SK-N-SH (cell line): ENCODE measurements around the gene CDH4. TPM values are rescaled to one million over a fixed set of nuclear protein-coding genes. Genes with fewer than 3 reads are reported as not detected.

Source experiments
- CTCF ChIA-PET: fragments of 300-600, 350-600 bp; formaldehyde crosslinking; extraction: SDS; loops from one replicate; lab custom pipeline; 2021; lab: Yijun Ruan, JAX
- POLR2A ChIA-PET: fragments of 350-600 bp; sonication (Branson Sonifier 250); formaldehyde crosslinking; extraction: SDS; loops from one replicate; lab custom pipeline; 2020; ENCODE audit warnings: antibody characterized with exemption, inconsistent platforms; lab: Yijun Ruan, JAX
- DNase-seq: peaks from one replicate; pipeline ENCODE4 v3.0.0; 2012
- H2AFZ ChIP-seq: fragments of 200-600 bp; sonication (generic); 2 replicates; pipeline ENCODE4 v1.8.1; 2016; ENCODE audit warnings: antibody characterized with exemption, mild to moderate bottlenecking, low read depth
- H3F3A ChIP-seq: fragments of 200-600 bp; sonication (generic); replicated peaks from 2 replicates; pipeline ENCODE3; 2016; ENCODE audit warnings: antibody characterized with exemption, mild to moderate bottlenecking; ENCODE audit not compliant: insufficient read depth
- H3K27ac ChIP-seq, 2 experiments: fragments of 200-500 bp in 1 of 2; fragments of 200-600 bp in 1 of 2; sonication (Bioruptor generic) in 1 of 2; sonication (generic), shearing (Covaris generic) in 1 of 2; 2 replicates each; pipeline versions ENCODE4 v1.5.1 to v1.6.1; 2014 to 2016; ENCODE audit warnings: low read depth in 2 of 2, inconsistent platforms in 1 of 2, low read length in 1 of 2, mild to moderate bottlenecking in 1 of 2, mixed read lengths in 1 of 2
- H3K27me3 ChIP-seq: fragments of 200-600 bp; sonication (generic), shearing (Covaris generic); 2 replicates; pipeline ENCODE4 v1.6.1; 2016; ENCODE audit warnings: mixed run types; ENCODE audit not compliant: insufficient read depth
- H3K36me3 ChIP-seq, 2 experiments: fragments of 200-500 bp in 1 of 2; fragments of 200-600 bp in 1 of 2; sonication (Bioruptor generic) in 1 of 2; sonication (generic) in 1 of 2; replicated peaks in 1 of 2; 2 replicates each; pipeline versions ENCODE3 to v1.5.1; 2014 to 2016; ENCODE audit warnings: low read length in 1 of 2, mild to moderate bottlenecking in 1 of 2; ENCODE audit not compliant: insufficient read depth in 2 of 2, control insufficient read depth in 1 of 2
- H3K4me1 ChIP-seq, 2 experiments: fragments of 200-500 bp in 1 of 2; fragments of 200-600 bp in 1 of 2; sonication (Bioruptor generic) in 1 of 2; sonication (generic), shearing (Covaris generic) in 1 of 2; 2 replicates each; pipeline versions ENCODE4 v1.5.1 to v1.6.1; 2014 to 2016; ENCODE audit warnings: low read depth in 1 of 2, low read length in 1 of 2, mixed run types in 1 of 2; ENCODE audit not compliant: insufficient read depth in 2 of 2, control insufficient read depth in 1 of 2
- H3K4me2 ChIP-seq: fragments of 200-600 bp; sonication (generic), shearing (Covaris generic); 2 replicates; pipeline ENCODE4 v1.6.1; 2017; ENCODE audit warnings: mixed run types
- H3K4me3 ChIP-seq, 2 experiments: fragments of 200-500 bp in 1 of 2; fragments of 200-600 bp in 1 of 2; sonication (Bioruptor generic) in 1 of 2; sonication (generic), shearing (Covaris generic) in 1 of 2; 2 replicates each; pipeline versions ENCODE4 v1.5.1 to v1.8.1; 2014 to 2016; ENCODE audit warnings: low read depth in 2 of 2, inconsistent platforms in 1 of 2, low read length in 1 of 2, mild to moderate bottlenecking in 1 of 2, mixed read lengths in 1 of 2, moderate library complexity in 1 of 2
- H3K79me2 ChIP-seq: fragments of 200-600 bp; sonication (generic); 2 replicates; pipeline ENCODE4 v1.8.1; 2017; ENCODE audit warnings: mild to moderate bottlenecking; ENCODE audit not compliant: insufficient read depth
- H3K9ac ChIP-seq: fragments of 200-600 bp; sonication (generic); 2 replicates; pipeline ENCODE4 v1.6.1; 2017; ENCODE audit warnings: mixed run types
- H3K9me2 ChIP-seq: fragments of 200-600 bp; sonication (generic); 2 replicates; pipeline ENCODE4 v1.6.1; 2017; ENCODE audit warnings: mixed run types
- H3K9me3 ChIP-seq: fragments of 200-600 bp; sonication (generic); 2 replicates; pipeline ENCODE4 v1.6.1; 2017; ENCODE audit warnings: mixed run types, mild to moderate bottlenecking, moderate library complexity
- H4K20me1 ChIP-seq: fragments of 200-600 bp; sonication (generic); 2 replicates; pipeline ENCODE4 v1.6.1; 2017; ENCODE audit warnings: mild to moderate bottlenecking, mixed run types; ENCODE audit not compliant: insufficient read depth
- CHD2 ChIP-seq: fragments of 150-350 bp; IDR thresholded peaks from 2 replicates; pipeline ENCODE4 v1.6.1; 2018; ENCODE audit warnings: low read length; ENCODE audit not compliant: partially characterized antibody
- CTCF ChIP-seq: fragments of 200-600 bp; sonication (generic); IDR thresholded peaks from 2 replicates; pipeline ENCODE4 v1.6.1; 2017; ENCODE audit warnings: antibody characterized with exemption, mild to moderate bottlenecking, moderate library complexity
- ELF1 ChIP-seq: IDR thresholded peaks from 2 replicates; pipeline ENCODE4 v1.4.0; 2012
- FOSL2 ChIP-seq: IDR thresholded peaks from 2 replicates; pipeline ENCODE4 v1.4.0; 2012; ENCODE audit warnings: low read depth, mild to moderate bottlenecking, moderate library complexity, borderline replicate concordance
- FOXJ3 ChIP-seq: sonication (generic); formaldehyde crosslinking; IDR thresholded peaks from 2 replicates; pipeline ENCODE4 v1.5.1; 2020; ENCODE audit warnings: mild to moderate bottlenecking, missing genetic modification reagents
- FOXM1 ChIP-seq: IDR thresholded peaks from 2 replicates; pipeline ENCODE4 v1.4.0; 2012; ENCODE audit warnings: low read depth, mild to moderate bottlenecking
- GABPA ChIP-seq: IDR thresholded peaks from 2 replicates; pipeline ENCODE4 v1.4.0; 2012; ENCODE audit warnings: low read depth, mild to moderate bottlenecking
- IRF3 ChIP-seq: fragments of 150-350 bp; IDR thresholded peaks from 2 replicates; pipeline ENCODE4 v1.6.1; 2016; ENCODE audit warnings: mild to moderate bottlenecking, low read depth, low read length
- JUND ChIP-seq: IDR thresholded peaks from 2 replicates; pipeline ENCODE4 v1.4.0; 2012
- MAX ChIP-seq: IDR thresholded peaks from 2 replicates; pipeline ENCODE4 v1.4.0; 2012; ENCODE audit warnings: low read depth
- MEF2A ChIP-seq: IDR thresholded peaks from 2 replicates; pipeline ENCODE4 v1.4.0; 2012; ENCODE audit warnings: low read depth, borderline replicate concordance
- MXI1 ChIP-seq: IDR thresholded peaks from 2 replicates; pipeline ENCODE4 v1.6.1; 2012; ENCODE audit warnings: mild to moderate bottlenecking, low read depth, low read length, improper control_type of control experiment
- NFIC ChIP-seq: IDR thresholded peaks from 2 replicates; pipeline ENCODE4 v1.4.0; 2012; ENCODE audit warnings: borderline replicate concordance
- NRF1 ChIP-seq: IDR thresholded peaks from 2 replicates; pipeline ENCODE4 v1.6.1; 2012; ENCODE audit warnings: low read depth, mild to moderate bottlenecking, low read length
- POLR2AphosphoS5 ChIP-seq: IDR thresholded peaks from 2 replicates; pipeline ENCODE4 v1.6.1; 2012; ENCODE audit warnings: low read depth, low read length
- RCOR1 ChIP-seq: fragments of 150-350 bp; IDR thresholded peaks from 2 replicates; pipeline ENCODE4 v1.6.1; 2017; ENCODE audit warnings: antibody characterized with exemption, low read length
- WGBS: methylation state at CpG from one replicate; pipeline ENCODE4 v1.1.6; 2017; ENCODE audit warnings: low lambda C conversion rate; 5-methylcytosine and 5-hydroxymethylcytosine counted together
- polyA plus RNA-seq, 3 experiments: library from polyadenylated mRNA; depleted of rRNA; stranded (reverse); fragments of >200 nt; gene quantifications; 2 replicates each; pipeline ENCODE4 v1.2.3, GENCODE V29; 2012
- TF ChIP-seq, protein P1 (sequence below): IDR thresholded peaks from 2 replicates; pipeline ENCODE4 v1.6.1; 2012; ENCODE audit warnings: mild to moderate bottlenecking, low read depth, low read length, moderate library complexity
- TF ChIP-seq, protein P2 (sequence below): fragments of 150-350 bp; IDR thresholded peaks from 2 replicates; pipeline ENCODE4 v1.6.1; 2017; ENCODE audit warnings: antibody characterized with exemption, low read length, low read depth, borderline replicate concordance

CDH4 gene
- polyA plus RNA-seq, 1 of the 3 experiments (the other 2 are of a cell fraction) = not detected

DNA sequence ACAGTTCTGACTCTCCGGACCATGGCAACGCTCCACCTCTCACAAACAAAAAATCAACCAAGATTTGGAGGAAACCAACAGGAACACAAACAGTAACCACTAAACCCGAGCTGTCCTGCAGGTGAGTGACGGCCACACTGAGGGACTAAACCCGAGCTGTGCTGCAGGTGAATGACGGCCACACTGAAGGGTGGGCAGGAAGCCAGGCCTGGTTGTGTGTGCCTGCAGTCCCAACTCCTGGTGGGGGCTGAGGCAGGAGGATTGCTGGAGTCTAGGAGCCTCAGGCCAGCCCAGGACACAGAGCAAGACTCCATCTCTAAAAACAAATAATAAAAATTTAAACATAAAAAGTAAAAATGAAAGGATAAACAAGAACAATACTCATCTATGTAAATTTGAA is 733.0 kb downstream of the CDH4 start:
- H4K20me1 ChIP-seq = no peaks in the 10 kb centered on the region
- H2AFZ ChIP-seq = no peak overlapping the region
- H3K79me2 ChIP-seq = no peaks in the 10 kb centered on the region
- TF ChIP-seq CTCF (no peak), FOXM1 (no peak), NFIC (no peak), GABPA (no peak), CHD2 (no peak), FOSL2 (no peak), RCOR1 (no peak), FOXJ3 (CRISPR knock-in tag) (no peak), MXI1 (no peak), IRF3 (no peak), MAX (no peak), MEF2A (no peak), JUND (no peak), ELF1 (no peak), POLR2AphosphoS5 (no peak), NRF1 (no peak)
- TF ChIP-seq, protein P1, sequence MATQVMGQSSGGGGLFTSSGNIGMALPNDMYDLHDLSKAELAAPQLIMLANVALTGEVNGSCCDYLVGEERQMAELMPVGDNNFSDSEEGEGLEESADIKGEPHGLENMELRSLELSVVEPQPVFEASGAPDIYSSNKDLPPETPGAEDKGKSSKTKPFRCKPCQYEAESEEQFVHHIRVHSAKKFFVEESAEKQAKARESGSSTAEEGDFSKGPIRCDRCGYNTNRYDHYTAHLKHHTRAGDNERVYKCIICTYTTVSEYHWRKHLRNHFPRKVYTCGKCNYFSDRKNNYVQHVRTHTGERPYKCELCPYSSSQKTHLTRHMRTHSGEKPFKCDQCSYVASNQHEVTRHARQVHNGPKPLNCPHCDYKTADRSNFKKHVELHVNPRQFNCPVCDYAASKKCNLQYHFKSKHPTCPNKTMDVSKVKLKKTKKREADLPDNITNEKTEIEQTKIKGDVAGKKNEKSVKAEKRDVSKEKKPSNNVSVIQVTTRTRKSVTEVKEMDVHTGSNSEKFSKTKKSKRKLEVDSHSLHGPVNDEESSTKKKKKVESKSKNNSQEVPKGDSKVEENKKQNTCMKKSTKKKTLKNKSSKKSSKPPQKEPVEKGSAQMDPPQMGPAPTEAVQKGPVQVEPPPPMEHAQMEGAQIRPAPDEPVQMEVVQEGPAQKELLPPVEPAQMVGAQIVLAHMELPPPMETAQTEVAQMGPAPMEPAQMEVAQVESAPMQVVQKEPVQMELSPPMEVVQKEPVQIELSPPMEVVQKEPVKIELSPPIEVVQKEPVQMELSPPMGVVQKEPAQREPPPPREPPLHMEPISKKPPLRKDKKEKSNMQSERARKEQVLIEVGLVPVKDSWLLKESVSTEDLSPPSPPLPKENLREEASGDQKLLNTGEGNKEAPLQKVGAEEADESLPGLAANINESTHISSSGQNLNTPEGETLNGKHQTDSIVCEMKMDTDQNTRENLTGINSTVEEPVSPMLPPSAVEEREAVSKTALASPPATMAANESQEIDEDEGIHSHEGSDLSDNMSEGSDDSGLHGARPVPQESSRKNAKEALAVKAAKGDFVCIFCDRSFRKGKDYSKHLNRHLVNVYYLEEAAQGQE = no peak
- TF ChIP-seq, protein P2, sequence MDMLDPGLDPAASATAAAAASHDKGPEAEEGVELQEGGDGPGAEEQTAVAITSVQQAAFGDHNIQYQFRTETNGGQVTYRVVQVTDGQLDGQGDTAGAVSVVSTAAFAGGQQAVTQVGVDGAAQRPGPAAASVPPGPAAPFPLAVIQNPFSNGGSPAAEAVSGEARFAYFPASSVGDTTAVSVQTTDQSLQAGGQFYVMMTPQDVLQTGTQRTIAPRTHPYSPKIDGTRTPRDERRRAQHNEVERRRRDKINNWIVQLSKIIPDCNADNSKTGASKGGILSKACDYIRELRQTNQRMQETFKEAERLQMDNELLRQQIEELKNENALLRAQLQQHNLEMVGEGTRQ = no peak
- no peak overlapping the region for H3K27ac ChIP-seq
- no peaks in the 10 kb centered on the region for H3K9me2 ChIP-seq
- peaks cover 0 to 31% of the 10 kb centered on the region in 2 experiments for H3K36me3 ChIP-seq
- CTCF ChIA-PET = interaction anchor here (1.4 kb wide), 1 partner anchor 26 kb away, joined by 4 read pairs; no protein-coding TSS in a partner anchor
- WGBS = 98% methylated on average over 6 of the region's 6 CpGs
- no peaks in the 10 kb centered on the region; a peak in 1 of 4 replicates for H3K4me1 ChIP-seq
- no peaks in the 10 kb centered on the region for H3F3A ChIP-seq
- no peaks in the 10 kb centered on the region for H3K9me3 ChIP-seq
- H3K4me2 ChIP-seq = no peak overlapping the region
- H3K9ac ChIP-seq = no peak overlapping the region
- no peak for DNase-seq
- POLR2A ChIA-PET = no interaction called here
- H3K27me3 ChIP-seq = no peaks in the 10 kb centered on the region
- no peak overlapping the region for H3K4me3 ChIP-seq
